ENCODE data around the gene CACNA1S. TPM values are rescaled to one million over a fixed set of nuclear protein-coding genes. Genes with fewer than 3 reads are reported as not detected.

Gene CACNA1S
- total and polyA plus RNA-seq, 8 donors: under 0.01 TPM; not detected in 7

DNA sequence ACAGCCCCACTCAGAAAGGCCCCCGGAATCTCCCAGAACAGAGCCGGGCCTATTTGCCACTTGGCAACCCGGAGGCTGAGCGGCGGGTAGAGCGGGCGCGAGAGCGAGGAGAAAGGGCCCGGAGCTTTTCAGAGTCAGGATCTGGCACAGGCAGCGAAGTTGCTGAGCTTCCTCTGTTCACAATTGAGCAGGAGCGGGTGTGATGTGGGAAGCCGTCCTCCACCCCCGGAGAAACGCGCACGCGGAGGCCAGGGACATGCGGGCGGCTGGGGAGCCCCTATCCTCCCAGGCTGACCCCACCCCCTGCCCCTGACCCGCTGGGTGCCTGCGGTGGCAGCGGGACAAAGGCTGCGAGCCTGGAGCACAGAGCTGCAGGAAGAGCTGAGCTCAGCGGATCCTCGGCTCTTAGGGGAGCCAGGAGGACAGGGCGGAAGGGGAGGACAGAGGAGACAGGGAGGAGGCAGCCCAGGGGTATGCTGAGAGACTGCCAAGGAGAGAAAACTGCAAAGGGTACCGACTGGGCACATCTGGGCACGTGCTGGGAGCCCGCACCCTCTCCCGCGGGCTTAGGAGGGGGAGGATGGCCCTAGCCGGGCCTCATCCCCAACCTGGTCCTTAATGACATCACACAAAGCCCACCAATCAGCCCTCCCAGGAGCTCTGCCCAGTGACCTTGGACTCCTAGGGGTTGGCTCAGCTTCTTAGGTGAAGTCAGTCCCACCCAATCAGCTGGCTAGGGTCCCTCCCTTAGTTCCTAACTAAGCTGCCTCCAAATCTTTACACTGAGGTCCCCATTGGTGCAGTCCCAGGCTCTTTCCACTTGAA lies 98.0 kb downstream of the CACNA1S start:
- Histone ChIP-seq H3K27me3 (no peaks in the 10 kb centered on the region), H3K9me3 (no peaks in the 10 kb centered on the region), H3K4me3 (no peak overlapping the region), H3K27ac (no peak overlapping the region), H3K36me3 (no peaks in the 10 kb centered on the region), H3K4me1 (no peaks in the 10 kb centered on the region)
- ATAC-seq (no peak), FAIRE-seq (no peak), DNase-seq (no peak)
- 69 to 76% methylated on average over 33 of the region's 33 CpGs for WGBS, 2 donors
- intact Hi-C loops (cut with DNase I): no loop called here
- TF ChIP-seq, protein P1, sequence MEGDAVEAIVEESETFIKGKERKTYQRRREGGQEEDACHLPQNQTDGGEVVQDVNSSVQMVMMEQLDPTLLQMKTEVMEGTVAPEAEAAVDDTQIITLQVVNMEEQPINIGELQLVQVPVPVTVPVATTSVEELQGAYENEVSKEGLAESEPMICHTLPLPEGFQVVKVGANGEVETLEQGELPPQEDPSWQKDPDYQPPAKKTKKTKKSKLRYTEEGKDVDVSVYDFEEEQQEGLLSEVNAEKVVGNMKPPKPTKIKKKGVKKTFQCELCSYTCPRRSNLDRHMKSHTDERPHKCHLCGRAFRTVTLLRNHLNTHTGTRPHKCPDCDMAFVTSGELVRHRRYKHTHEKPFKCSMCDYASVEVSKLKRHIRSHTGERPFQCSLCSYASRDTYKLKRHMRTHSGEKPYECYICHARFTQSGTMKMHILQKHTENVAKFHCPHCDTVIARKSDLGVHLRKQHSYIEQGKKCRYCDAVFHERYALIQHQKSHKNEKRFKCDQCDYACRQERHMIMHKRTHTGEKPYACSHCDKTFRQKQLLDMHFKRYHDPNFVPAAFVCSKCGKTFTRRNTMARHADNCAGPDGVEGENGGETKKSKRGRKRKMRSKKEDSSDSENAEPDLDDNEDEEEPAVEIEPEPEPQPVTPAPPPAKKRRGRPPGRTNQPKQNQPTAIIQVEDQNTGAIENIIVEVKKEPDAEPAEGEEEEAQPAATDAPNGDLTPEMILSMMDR (IDR thresholded peaks at IDR 0.05): no peak

DNA sequence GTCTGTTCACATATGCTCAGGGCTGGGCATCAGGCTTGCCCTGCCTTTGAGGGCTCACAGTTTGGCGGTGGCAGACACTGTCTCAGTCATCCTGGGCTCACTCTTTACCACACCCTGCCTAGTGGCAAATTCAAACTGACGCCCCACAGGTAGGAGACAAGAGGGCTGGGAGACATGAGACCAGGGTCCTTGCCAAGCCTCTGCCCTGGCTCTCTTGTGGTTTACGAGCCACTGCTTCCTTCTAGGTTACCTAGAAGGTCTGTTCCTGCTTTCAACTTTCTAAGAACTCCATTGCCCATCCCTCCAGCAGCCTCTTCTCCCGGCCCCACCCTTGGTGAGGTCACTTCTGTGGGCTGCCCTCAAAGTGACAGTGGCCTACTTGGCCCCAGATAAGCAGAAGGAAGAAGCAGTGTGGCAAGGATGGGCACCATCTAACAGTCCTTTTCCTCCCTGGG lies 99.2 kb downstream of the CACNA1S start:
- no peaks in the 10 kb centered on the region for H3K4me1 ChIP-seq
- 81 to 83% methylated on average over 4 of the region's 4 CpGs for WGBS, 2 donors
- DNase-seq (no peak), FAIRE-seq (no peak), ATAC-seq (peak in 1 of 4 donors; percentile 29)
- no peak overlapping the region for H3K27ac ChIP-seq
- no peaks in the 10 kb centered on the region for H3K9me3 ChIP-seq
- H3K4me3 ChIP-seq: no peak overlapping the region
- intact Hi-C loops (cut with DNase I): no loop called here
- TF ChIP-seq, protein P1 (IDR thresholded peaks at IDR 0.05): no peak
- H3K36me3 ChIP-seq: no peaks in the 10 kb centered on the region
- H3K27me3 ChIP-seq: no peaks in the 10 kb centered on the region

DNA sequence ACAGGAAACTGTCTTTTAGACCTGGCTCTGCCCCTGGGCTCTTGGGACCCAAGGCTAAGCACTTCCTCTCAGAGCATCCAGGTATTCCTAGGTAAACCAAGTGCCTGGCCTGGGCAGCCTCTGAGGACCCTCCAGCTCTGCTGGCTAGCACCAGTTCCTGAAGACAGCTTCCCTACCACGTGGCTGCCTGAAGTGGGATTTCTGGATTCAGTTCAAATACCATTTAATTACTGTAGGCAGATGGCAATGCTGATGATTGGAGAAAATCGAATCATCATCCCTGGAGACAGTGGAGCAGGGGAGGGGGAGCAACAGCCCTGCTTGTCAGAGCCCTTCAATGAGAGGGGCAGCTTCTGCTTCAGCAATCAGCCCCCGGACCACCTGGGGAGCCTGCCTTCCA lies 100.6 kb downstream of the CACNA1S start:
- no peaks in the 10 kb centered on the region for H3K27me3 ChIP-seq
- TF ChIP-seq, protein P1 (IDR thresholded peaks at IDR 0.05): no peak
- intact Hi-C loops (cut with DNase I): no loop called here
- H3K36me3 ChIP-seq: no peaks in the 10 kb centered on the region
- H3K4me1 ChIP-seq: no peaks in the 10 kb centered on the region
- ATAC-seq (no peak), DNase-seq (no peak), FAIRE-seq (no peak)
- WGBS, 2 donors: 51 to 54% methylated on average over 3 of the region's 3 CpGs
- no peak overlapping the region for H3K27ac ChIP-seq
- H3K4me3 ChIP-seq: no peak overlapping the region
- no peaks in the 10 kb centered on the region for H3K9me3 ChIP-seq

GRCh38 chr1:201009962-201010645 lies 102.1 kb downstream of the CACNA1S start:
- no peaks in the 10 kb centered on the region for H3K4me1 ChIP-seq
- no peaks in the 10 kb centered on the region for H3K36me3 ChIP-seq
- TF ChIP-seq, protein P1 (IDR thresholded peaks at IDR 0.05): no peak
- intact Hi-C loops (cut with DNase I): no loop called here
- H3K27ac ChIP-seq: no peak overlapping the region
- no peak overlapping the region for H3K4me3 ChIP-seq
- WGBS, 2 donors: 84 to 90% methylated on average over 11 of the region's 11 CpGs
- H3K27me3 ChIP-seq: no peaks in the 10 kb centered on the region
- ATAC-seq (no peak), DNase-seq (peak in 1 of 6 donors; percentile 42), FAIRE-seq (no peak)
- H3K9me3 ChIP-seq: no peaks in the 10 kb centered on the region

All from pancreas (tissue), 10 donors.